Iris pigment epithelial cell (primary cell): Measurements from ENCODE around the gene DCAF12.
A peak's percentile ranks its signal among the peaks of the same experiment; 100 is the strongest.

Experiments used
- DNase-seq: peaks from one replicate; pipeline ENCODE4 v3.0.0-alpha.2; 2011; ENCODE audit warnings: low read depth

Gene DCAF12

GRCh38 chr9:34125681-34126206 is 754 bp downstream of the DCAF12 start:
- peak; percentile 26 for DNase-seq

GRCh38 chr9:34124926-34125325 is 1.6 kb downstream of the DCAF12 start:
- peak; percentile 12 for DNase-seq

- DNase-seq = no peak
Measured at GRCh38 chr9:34124099-34124498, 2.4 kb downstream of the DCAF12 start.

- no peak for DNase-seq
Measured at GRCh38 chr9:34123682-34124081, 2.8 kb downstream of the DCAF12 start.

GRCh38 chr9:34121996-34122395 is 4.5 kb downstream of the DCAF12 start:
- no peak for DNase-seq

GRCh38 chr9:34119713-34120112 is 6.8 kb downstream of the DCAF12 start:
- no peak for DNase-seq

GRCh38 chr9:34114436-34114835 is 12.1 kb downstream of the DCAF12 start:
- DNase-seq = no peak

GRCh38 chr9:34106110-34106509 is 20.4 kb downstream of the DCAF12 start:
- peak; percentile 36 for DNase-seq

- DNase-seq = no peak
Measured at GRCh38 chr9:34102796-34103195, 23.7 kb downstream of the DCAF12 start.

GRCh38 chr9:34098307-34098706 is 28.2 kb downstream of the DCAF12 start:
- no peak for DNase-seq

GRCh38 chr9:34097865-34098264 is 28.6 kb downstream of the DCAF12 start:
- no peak for DNase-seq

- DNase-seq = no peak
Measured at GRCh38 chr9:34096751-34097150, 29.7 kb downstream of the DCAF12 start.

- DNase-seq = no peak
Measured at GRCh38 chr9:34093578-34093977, 32.9 kb downstream of the DCAF12 start.

GRCh38 chr9:34089311-34089710 is 37.2 kb downstream of the DCAF12 start:
- DNase-seq = peak; percentile 50

- DNase-seq = no peak
Measured at GRCh38 chr9:34087370-34087769, 39.1 kb downstream of the DCAF12 start.

GRCh38 chr9:34086864-34087263 is 39.6 kb downstream of the DCAF12 start:
- DNase-seq = no peak

- no peak for DNase-seq
Measured at GRCh38 chr9:34085581-34086500, 40.7 kb downstream of the DCAF12 start.

GRCh38 chr9:34084562-34084961 is 41.9 kb downstream of the DCAF12 start:
- DNase-seq = no peak

- DNase-seq = peak; percentile 79
Measured at GRCh38 chr9:34079181-34079580, 47.3 kb downstream of the DCAF12 start.

GRCh38 chr9:34072868-34073590 is 53.5 kb downstream of the DCAF12 start:
- peak; percentile 94 for DNase-seq

- DNase-seq = no peak
Measured at GRCh38 chr9:34072410-34072809, 54.1 kb downstream of the DCAF12 start.

- DNase-seq = peak; percentile 33
Measured at GRCh38 chr9:34070606-34071324, 55.7 kb downstream of the DCAF12 start.
